ENCODE results near the gene ANKRD23. TPM values are rescaled to one million over a fixed set of nuclear protein-coding genes. Genes with fewer than 3 reads are reported as not detected.
"Not testable (repeated sequence)": the region's sequence is repeated elsewhere in the genome, so short reads cannot be mapped to it uniquely, and the experiment has no call there.

Gene ANKRD23
- total RNA-seq, 1 donor from 2014 or later: 5.7 TPM

DNA sequence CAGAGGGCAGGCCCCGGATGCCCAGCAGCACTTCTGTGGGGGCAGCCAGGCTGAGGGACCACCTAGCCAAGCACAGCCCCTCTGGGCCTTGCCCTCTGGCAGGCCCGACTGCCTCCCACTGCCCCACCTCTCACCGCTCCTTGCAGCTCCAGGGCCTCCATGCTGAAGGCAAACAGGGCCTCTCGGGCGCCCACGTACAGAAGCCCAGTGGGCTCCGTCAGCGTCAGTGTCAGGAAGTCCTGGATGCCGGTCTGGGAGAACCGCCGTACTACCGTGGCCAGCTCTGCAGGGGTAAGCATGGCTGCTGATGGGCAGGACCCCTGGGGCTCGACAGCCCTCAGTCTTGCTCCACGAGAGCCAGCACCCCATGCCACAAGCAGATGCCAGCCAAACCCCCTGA lies 22.3 kb upstream of the ANKRD23 start:
- TF ChIP-seq, protein P1, sequence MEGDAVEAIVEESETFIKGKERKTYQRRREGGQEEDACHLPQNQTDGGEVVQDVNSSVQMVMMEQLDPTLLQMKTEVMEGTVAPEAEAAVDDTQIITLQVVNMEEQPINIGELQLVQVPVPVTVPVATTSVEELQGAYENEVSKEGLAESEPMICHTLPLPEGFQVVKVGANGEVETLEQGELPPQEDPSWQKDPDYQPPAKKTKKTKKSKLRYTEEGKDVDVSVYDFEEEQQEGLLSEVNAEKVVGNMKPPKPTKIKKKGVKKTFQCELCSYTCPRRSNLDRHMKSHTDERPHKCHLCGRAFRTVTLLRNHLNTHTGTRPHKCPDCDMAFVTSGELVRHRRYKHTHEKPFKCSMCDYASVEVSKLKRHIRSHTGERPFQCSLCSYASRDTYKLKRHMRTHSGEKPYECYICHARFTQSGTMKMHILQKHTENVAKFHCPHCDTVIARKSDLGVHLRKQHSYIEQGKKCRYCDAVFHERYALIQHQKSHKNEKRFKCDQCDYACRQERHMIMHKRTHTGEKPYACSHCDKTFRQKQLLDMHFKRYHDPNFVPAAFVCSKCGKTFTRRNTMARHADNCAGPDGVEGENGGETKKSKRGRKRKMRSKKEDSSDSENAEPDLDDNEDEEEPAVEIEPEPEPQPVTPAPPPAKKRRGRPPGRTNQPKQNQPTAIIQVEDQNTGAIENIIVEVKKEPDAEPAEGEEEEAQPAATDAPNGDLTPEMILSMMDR (IDR thresholded peaks at IDR 0.05; ENCODE audit: partially characterized antibody, unreplicated experiment): no peak
- Mint-ChIP-seq H3K4me1 (ENCODE audit: low read depth, unreplicated experiment) (peaks cover 16% of the 10 kb centered on the region), H3K27me3 (ENCODE audit: unreplicated experiment) (peaks cover 14% of the 10 kb centered on the region), H3K36me3 (ENCODE audit: unreplicated experiment) (no peaks in the 10 kb centered on the region), H3K9me3 (ENCODE audit: unreplicated experiment) (peaks cover 8% of the 10 kb centered on the region), H3K4me3 (ENCODE audit: unreplicated experiment) (no peak overlapping the region), H3K27ac (ENCODE audit: unreplicated experiment) (no peak overlapping the region)
- DNase-seq: no peak

- TF ChIP-seq, protein P1 (IDR thresholded peaks at IDR 0.05; ENCODE audit: partially characterized antibody, unreplicated experiment): no peak
- Mint-ChIP-seq H3K4me3 (ENCODE audit: unreplicated experiment) (peak overlapping the region; percentile 55), H3K36me3 (ENCODE audit: unreplicated experiment) (no peaks in the 10 kb centered on the region), H3K27ac (ENCODE audit: unreplicated experiment) (no peak overlapping the region), H3K9me3 (ENCODE audit: unreplicated experiment) (peaks cover 4% of the 10 kb centered on the region), H3K27me3 (ENCODE audit: unreplicated experiment) (peaks cover 11% of the 10 kb centered on the region), H3K4me1 (ENCODE audit: low read depth, unreplicated experiment) (peaks cover 12% of the 10 kb centered on the region)
- no peak for DNase-seq
Measured at GRCh38 chr2:96865654-96866053, 21.8 kb upstream of the ANKRD23 start.

DNA sequence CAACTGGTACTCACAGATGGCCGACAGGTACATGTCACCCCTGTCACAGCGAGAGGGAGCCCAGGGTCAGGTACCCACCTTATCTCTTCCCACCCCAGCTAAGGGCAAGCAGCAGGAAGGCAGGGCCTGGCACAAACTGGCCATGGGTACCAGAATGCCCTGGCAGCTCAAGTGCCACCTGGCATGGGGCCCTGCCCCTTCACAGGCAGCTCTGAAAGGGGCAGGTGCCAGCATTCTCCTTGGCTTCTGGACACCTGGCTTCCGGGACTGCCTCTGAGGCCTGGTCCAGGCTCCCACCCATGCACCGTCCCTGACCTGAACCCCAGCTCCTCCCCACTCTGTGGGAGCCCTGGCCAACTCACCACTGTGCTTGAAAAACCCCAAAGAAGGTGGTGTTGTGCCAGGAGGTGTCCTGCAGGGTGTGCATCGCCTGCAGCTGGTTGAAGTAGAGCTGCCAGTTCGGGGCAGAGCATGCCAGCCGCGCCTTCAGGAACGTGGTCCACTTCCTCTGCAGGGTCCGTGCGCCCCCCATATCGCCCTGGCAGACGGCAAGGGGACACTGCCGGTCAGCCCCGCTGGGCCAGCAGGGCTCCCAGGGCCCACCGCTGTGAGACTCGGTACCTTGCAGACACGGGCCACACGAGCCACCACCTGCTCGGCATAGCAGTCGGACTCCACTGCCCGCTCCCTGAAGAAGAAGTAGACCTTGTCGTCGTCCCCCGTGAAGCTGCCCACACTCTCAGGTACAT lies 20.7 kb upstream of the ANKRD23 start:
- TF ChIP-seq, protein P1 (IDR thresholded peaks at IDR 0.05; ENCODE audit: partially characterized antibody, unreplicated experiment): no peak
- H3K27me3 Mint-ChIP-seq (ENCODE audit: unreplicated experiment): peaks cover 9% of the 10 kb centered on the region
- H3K27ac Mint-ChIP-seq (ENCODE audit: unreplicated experiment): no peak overlapping the region
- H3K4me1 Mint-ChIP-seq (ENCODE audit: low read depth, unreplicated experiment): peaks cover 15% of the 10 kb centered on the region
- H3K9me3 Mint-ChIP-seq (ENCODE audit: unreplicated experiment): peaks cover 4% of the 10 kb centered on the region
- no peak for DNase-seq
- H3K36me3 Mint-ChIP-seq (ENCODE audit: unreplicated experiment): no peaks in the 10 kb centered on the region
- H3K4me3 Mint-ChIP-seq (ENCODE audit: unreplicated experiment): no peak overlapping the region

- Mint-ChIP-seq H3K27ac (ENCODE audit: unreplicated experiment) (no peak overlapping the region), H3K4me1 (ENCODE audit: low read depth, unreplicated experiment) (peaks cover 21% of the 10 kb centered on the region), H3K27me3 (ENCODE audit: unreplicated experiment) (peaks cover 9% of the 10 kb centered on the region), H3K36me3 (ENCODE audit: unreplicated experiment) (no peaks in the 10 kb centered on the region), H3K4me3 (ENCODE audit: unreplicated experiment) (no peak overlapping the region), H3K9me3 (ENCODE audit: unreplicated experiment) (peaks cover 4% of the 10 kb centered on the region)
- DNase-seq: no peak
- TF ChIP-seq, protein P1 (IDR thresholded peaks at IDR 0.05; ENCODE audit: partially characterized antibody, unreplicated experiment): no peak
Measured at GRCh38 chr2:96863575-96864342, 19.9 kb upstream of the ANKRD23 start.

DNA sequence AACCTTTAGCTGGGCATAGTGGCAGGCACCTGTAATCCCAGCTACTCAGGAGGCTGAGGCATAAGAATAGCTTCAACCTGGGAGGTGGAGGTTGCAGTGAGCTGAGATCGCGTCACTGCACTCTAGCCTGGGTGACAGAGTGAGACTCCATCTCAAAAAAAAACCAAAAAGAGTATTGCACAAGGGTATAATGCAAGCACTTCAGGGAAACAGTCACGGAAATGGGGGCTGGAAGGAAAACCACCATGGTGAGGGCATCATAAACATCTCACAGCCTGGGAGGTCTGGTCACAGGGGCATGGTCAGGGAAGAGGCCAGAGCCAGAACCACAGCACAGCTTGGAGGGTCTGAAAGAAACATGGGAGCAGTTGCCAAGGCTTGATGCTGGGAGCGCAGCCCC lies 19.2 kb upstream of the ANKRD23 start:
- not testable (repeated sequence) for DNase-seq; H3K4me3 Mint-ChIP-seq (ENCODE audit: unreplicated experiment); H3K27me3 Mint-ChIP-seq (ENCODE audit: unreplicated experiment); H3K27ac Mint-ChIP-seq (ENCODE audit: unreplicated experiment); H3K36me3 Mint-ChIP-seq (ENCODE audit: unreplicated experiment); H3K9me3 Mint-ChIP-seq (ENCODE audit: unreplicated experiment)
- H3K4me1 Mint-ChIP-seq (ENCODE audit: low read depth, unreplicated experiment): peaks cover 21% of the 10 kb centered on the region
